SK-N-SH treated with all-trans-retinoic acid at 6 μM for 48 hours (cell line): ENCODE measurements around the gene THADA.

Experiments used
- ATAC-seq: fragments of 200-7000 bp; cut with Tn5 transposase; 3 replicates; pipeline ENCODE4 v1.9.1; 2020; ENCODE audit warnings: mild to moderate bottlenecking, moderate library complexity
- ARNTL ChIP-seq: fragments of 450-650 bp; formaldehyde crosslinking; IDR thresholded peaks from 2 replicates; pipeline ENCODE4 v1.5.0; 2020; ENCODE audit warnings: low read depth, mild to moderate bottlenecking, moderate library complexity, borderline replicate concordance
- BACH2 ChIP-seq: fragments of 250-450 bp; sonication (Bioruptor Pico); IDR thresholded peaks from 2 replicates; pipeline ENCODE4 v1.9.0; 2021; ENCODE audit warnings: mild to moderate bottlenecking, borderline replicate concordance
- CREB5 ChIP-seq: fragments of 250-450 bp; sonication (Bioruptor Pico); IDR thresholded peaks from 2 replicates; pipeline ENCODE4 v1.5.1; 2020; ENCODE audit warnings: low read depth, mild to moderate bottlenecking, moderate library complexity
- CSDC2 ChIP-seq: fragments of 250-450 bp; sonication (Bioruptor Pico); IDR thresholded peaks from 2 replicates; pipeline ENCODE4 v1.5.0; 2020; ENCODE audit warnings: mild to moderate bottlenecking, moderate library complexity
- CSRNP3 ChIP-seq: fragments of 250-450 bp; sonication (Bioruptor Pico); IDR thresholded peaks from 2 replicates; pipeline ENCODE4 v1.5.1; 2021; ENCODE audit warnings: mild to moderate bottlenecking, moderate library complexity
- ESRRG ChIP-seq: fragments of 250-450 bp; sonication (Bioruptor Pico); IDR thresholded peaks from 2 replicates; pipeline ENCODE4 v1.6.1; 2021; ENCODE audit warnings: mild to moderate bottlenecking
- GLIS3 ChIP-seq: fragments of 250-450 bp; sonication (Bioruptor Pico); IDR thresholded peaks from 2 replicates; pipeline ENCODE4 v1.5.0; 2020; ENCODE audit warnings: mild to moderate bottlenecking, moderate library complexity
- OSR1 ChIP-seq: fragments of 250-450 bp; sonication (Bioruptor Pico); IDR thresholded peaks from 2 replicates; pipeline ENCODE4 v1.8.0; 2022; ENCODE audit warnings: moderate library complexity, mild to moderate bottlenecking, inconsistent platforms
- PATZ1 ChIP-seq: fragments of 250-450 bp; sonication (Bioruptor Pico); IDR thresholded peaks from 2 replicates; pipeline ENCODE4 v1.8.0; 2020; ENCODE audit warnings: mild to moderate bottlenecking, moderate library complexity, borderline replicate concordance
- POU6F1 ChIP-seq: fragments of 250-450 bp; sonication (Bioruptor Pico); IDR thresholded peaks from 2 replicates; pipeline ENCODE4 v1.8.0; 2021; ENCODE audit warnings: low read depth, mild to moderate bottlenecking, moderate library complexity, borderline replicate concordance
- RARB ChIP-seq: fragments of 250-450 bp; sonication (Bioruptor Pico); IDR thresholded peaks from 2 replicates; pipeline ENCODE4 v1.8.0; 2021; ENCODE audit warnings: mild to moderate bottlenecking, moderate library complexity
- SNAI2 ChIP-seq: fragments of 250-450 bp; sonication (Bioruptor Pico); IDR thresholded peaks from 2 replicates; pipeline ENCODE4 v1.5.0; 2020; ENCODE audit warnings: mild to moderate bottlenecking, moderate library complexity
- TCF4 ChIP-seq: fragments of 250-450 bp; sonication (Bioruptor Pico); IDR thresholded peaks from 2 replicates; pipeline ENCODE4 v1.8.0; 2021; ENCODE audit warnings: mild to moderate bottlenecking, moderate library complexity, borderline replicate concordance
- TOX ChIP-seq: fragments of 250-450 bp; sonication (Bioruptor Pico); IDR thresholded peaks from 2 replicates; pipeline ENCODE4 v1.8.0; 2021; ENCODE audit warnings: mild to moderate bottlenecking, moderate library complexity, borderline replicate concordance
- TSHZ2 ChIP-seq: fragments of 250-450 bp; sonication (Bioruptor Pico); IDR thresholded peaks from 2 replicates; pipeline ENCODE4 v1.5.0; 2020; ENCODE audit warnings: mild to moderate bottlenecking, moderate library complexity
- ZC3H10 ChIP-seq: fragments of 250-450 bp; sonication (Bioruptor Pico); IDR thresholded peaks from 2 replicates; pipeline ENCODE4 v1.5.1; 2021; ENCODE audit warnings: mild to moderate bottlenecking, moderate library complexity
- ZFP30 ChIP-seq: fragments of 450-650 bp; formaldehyde crosslinking; IDR thresholded peaks from 2 replicates; pipeline ENCODE4 v1.5.0; 2022; ENCODE audit warnings: mild to moderate bottlenecking, moderate library complexity
- ZNF8 ChIP-seq: fragments of 450-650 bp; formaldehyde crosslinking; IDR thresholded peaks from 2 replicates; pipeline ENCODE4 v1.5.0; 2020; ENCODE audit warnings: mild to moderate bottlenecking, moderate library complexity

THADA gene

GRCh38 chr2:43226558-43226954 lies 369.3 kb downstream of the THADA start, which contains the start of gene ZFP36L2:
ZFP36L2 (minus strand) TSS chr2:43226606; CDS start chr2:43226315, 291 bp downstream.
- TF ChIP-seq PATZ1 (CRISPR knock-in tag) (peak; percentile 96), SNAI2 (no peak), CSDC2 (CRISPR knock-in tag) (no peak), TSHZ2 (no peak), ZC3H10 (CRISPR knock-in tag) (no peak), POU6F1 (CRISPR knock-in tag) (0 out of 2 replicates have a peak, but pooled peaks have one; percentile 40), CREB5 (CRISPR knock-in tag) (no peak), ZNF8 (CRISPR knock-in tag) (no peak), ZFP30 (CRISPR knock-in tag) (no peak; the same call in 1 of the 2 replicates), TCF4 (CRISPR knock-in tag) (no peak)
- ATAC-seq: peak; percentile 70

GRCh38 chr2:43225788-43226557 lies 369.9 kb downstream of the THADA start:
- ATAC-seq: peak; percentile 6
- TF ChIP-seq CSRNP3 (CRISPR knock-in tag): peak; percentile 15; the same call in 1 of the 2 replicates
- TF ChIP-seq TOX (CRISPR knock-in tag): no peak
- TF ChIP-seq POU6F1 (CRISPR knock-in tag): no peak
- TF ChIP-seq ARNTL (CRISPR knock-in tag): no peak
- no peak for TF ChIP-seq OSR1
- no peak for TF ChIP-seq ESRRG
- peak; percentile 73; the same call in 1 of the 2 replicates for TF ChIP-seq CSDC2 (CRISPR knock-in tag)
- no peak for TF ChIP-seq ZFP30 (CRISPR knock-in tag)
- no peak for TF ChIP-seq ZC3H10 (CRISPR knock-in tag)
- TF ChIP-seq TCF4 (CRISPR knock-in tag): no peak
- no peak for TF ChIP-seq CREB5 (CRISPR knock-in tag)
- TF ChIP-seq GLIS3 (CRISPR knock-in tag): peak; percentile 84
- TF ChIP-seq PATZ1 (CRISPR knock-in tag): no peak
- TF ChIP-seq BACH2 (CRISPR knock-in tag): no peak
- no peak for TF ChIP-seq RARB (CRISPR knock-in tag)
